A549 (cell line): ENCODE data around the gene NRG4. TPM values are rescaled to one million over a fixed set of nuclear protein-coding genes. Genes with fewer than 3 reads are reported as not detected.
A peak's percentile ranks its signal among the peaks of the same experiment; 100 is the strongest.

ENCODE experiments used
- ATAC-seq, 2 experiments: fragments of 200-7000 bp in 1 of 2; fragments of >200 bp in 1 of 2; cut with Nextera tagmentation in 1 of 2; cut with Tn5 transposase in 1 of 2; 3 replicates each; pipeline versions ENCODE4 v1.8.0 to v1.9.1; 2018 to 2020; ENCODE audit warnings: mild to moderate bottlenecking in 1 of 2, moderate library complexity in 1 of 2
- CTCF ChIA-PET: fragments of 300-600 bp; sonication (Branson Sonifier 250); formaldehyde crosslinking; extraction: SDS; loops from one replicate; lab custom pipeline; 2021; ENCODE audit warnings: antibody characterized with exemption, inconsistent platforms; lab: Yijun Ruan, JAX
- POLR2A ChIA-PET: fragments of 350-600 bp; formaldehyde crosslinking; extraction: SDS; loops from one replicate; lab custom pipeline; 2021; ENCODE audit warnings: antibody characterized with exemption, inconsistent platforms; lab: Yijun Ruan, JAX
- DNase-seq, 2 experiments: peaks; one replicate each; pipeline versions ENCODE4 v3.0.0 to v3.0.0-alpha.2; 2011 to 2016; ENCODE audit warnings: low read depth in 1 of 2, low spot score in 1 of 2
- FAIRE-seq: peaks from 2 replicates; lab custom pipeline; 2011; peaks lifted over from hg19 to GRCh38; lab: Jason Lieb, UNC
- H3K27ac ChIP-seq, 2 experiments: fragments of >200 bp; sonication (Bioruptor Twin); formaldehyde crosslinking; 3 replicates each; pipeline ENCODE4 v1.5.1; 2016 to 2017
- H3K4me1 ChIP-seq: fragments of >200 bp; sonication (Bioruptor Twin); formaldehyde crosslinking; 3 replicates; pipeline ENCODE4 v1.6.1; 2016
- H3K4me2 ChIP-seq: fragments of >200 bp; sonication (Bioruptor Twin); formaldehyde crosslinking; 3 replicates; pipeline ENCODE4 v1.6.1; 2016
- H3K4me3 ChIP-seq: fragments of >200 bp; sonication (Bioruptor Twin); formaldehyde crosslinking; 3 replicates; pipeline ENCODE4 v1.5.1; 2016
- H3K9me3 ChIP-seq: fragments of >200 bp; sonication (Bioruptor Twin); formaldehyde crosslinking; 3 replicates; pipeline ENCODE4 v1.6.1; 2016
- CBX2 ChIP-seq: fragments of 200-600 bp; sonication (generic); IDR thresholded peaks from 2 replicates; pipeline ENCODE4 v1.6.1; 2016; ENCODE audit warnings: low read depth, mild to moderate bottlenecking, borderline replicate concordance
- CHD2 ChIP-seq: fragments of 150-350 bp; IDR thresholded peaks from 2 replicates; pipeline ENCODE4 v1.6.1; 2014; ENCODE audit warnings: low read length; ENCODE audit not compliant: partially characterized antibody
- EHF ChIP-seq: fragments of 250-450 bp; sonication (Bioruptor Pico); IDR thresholded peaks from 2 replicates; pipeline ENCODE4 v1.5.0; 2020; ENCODE audit warnings: mild to moderate bottlenecking
- ELK1 ChIP-seq: fragments of 150-350 bp; IDR thresholded peaks from 2 replicates; pipeline ENCODE4 v1.6.1; 2014; ENCODE audit warnings: low read depth, mild to moderate bottlenecking, low read length
- ESRRA ChIP-seq: fragments of 150-350 bp; IDR thresholded peaks from 2 replicates; pipeline ENCODE4 v1.6.1; 2014; ENCODE audit warnings: mild to moderate bottlenecking, low read length, borderline replicate concordance
- FOSL2 ChIP-seq, 2 experiments: fragments of 450-650 bp in 1 of 2; fragments of >200 bp in 1 of 2; sonication (Bioruptor Twin) in 1 of 2; formaldehyde crosslinking; IDR thresholded peaks; 2 replicates each; pipeline versions ENCODE4 v1.5.0 to v1.6.1; 2016 to 2020; ENCODE audit warnings: mild to moderate bottlenecking in 1 of 2, moderate library complexity in 1 of 2
- GATA3 ChIP-seq: IDR thresholded peaks from 2 replicates; pipeline ENCODE4 v1.6.1; 2012; ENCODE audit warnings: borderline replicate concordance
- HDAC2 ChIP-seq: fragments of 200-600 bp; sonication (generic); IDR thresholded peaks from 2 replicates; pipeline ENCODE4 v1.6.1; 2016
- HES2 ChIP-seq: fragments of >200 bp; sonication (Bioruptor Twin); formaldehyde crosslinking; IDR thresholded peaks from 2 replicates; pipeline ENCODE4 v1.6.1; 2016
- JUNB ChIP-seq: fragments of >200 bp; sonication (Bioruptor Twin); formaldehyde crosslinking; IDR thresholded peaks from 2 replicates; pipeline ENCODE4 v1.6.1; 2016
- MAX ChIP-seq: IDR thresholded peaks from 2 replicates; pipeline ENCODE4 v1.6.1; 2012
- NFE2L2 ChIP-seq: fragments of 150-350 bp; conservative IDR thresholded peaks from 2 replicates; pipeline ENCODE4 v1.6.1; 2014; ENCODE audit warnings: low read length
- PHF8 ChIP-seq: fragments of 200-600 bp; sonication (generic); IDR thresholded peaks from 2 replicates; pipeline ENCODE4 v1.6.1; 2016; ENCODE audit warnings: low read depth, mild to moderate bottlenecking, antibody characterized with exemption, moderate library complexity, borderline replicate concordance
- POLR2A ChIP-seq: IDR thresholded peaks from 2 replicates; pipeline ENCODE4 v1.6.1; 2012; ENCODE audit warnings: mild to moderate bottlenecking, low read length
- RCOR1 ChIP-seq: fragments of 150-350 bp; IDR thresholded peaks from 2 replicates; pipeline ENCODE4 v1.6.1; 2014; ENCODE audit warnings: antibody characterized with exemption, low read length, low read depth
- REST ChIP-seq: fragments of 200-600 bp; sonication (generic); IDR thresholded peaks from 2 replicates; pipeline ENCODE4 v1.6.1; 2016; ENCODE audit warnings: antibody characterized with exemption, mild to moderate bottlenecking, moderate library complexity
- RNF2 ChIP-seq: fragments of 200-600 bp; sonication (generic); IDR thresholded peaks from 2 replicates; pipeline ENCODE4 v1.6.1; 2016; ENCODE audit warnings: low read depth, mild to moderate bottlenecking, antibody characterized with exemption, moderate library complexity, borderline replicate concordance
- USF2 ChIP-seq: fragments of 450-650 bp; IDR thresholded peaks from 2 replicates; pipeline ENCODE4 v1.6.1; 2014; ENCODE audit warnings: antibody characterized with exemption
- ZC3H11A ChIP-seq: fragments of 450-650 bp; IDR thresholded peaks from 2 replicates; pipeline ENCODE4 v1.6.1; 2014; ENCODE audit warnings: antibody characterized with exemption, mild to moderate bottlenecking
- WGBS: methylation state at CpG from one replicate; pipeline ENCODE4 v1.1.6; 2017; ENCODE audit errors: missing lambda C conversion rate; 5-methylcytosine and 5-hydroxymethylcytosine counted together
- polyA plus RNA-seq, 4 experiments: library from polyadenylated mRNA; depleted of rRNA in 3 of 4; stranded (reverse); fragments of >200 nt; fragmentation: RNase III in 1 of 4; extraction: RNeasy Plus Mini Kit Qiagen cat#74134 plus additional on column Dnase treatment in 1 of 4; gene quantifications; 2 replicates in 3 of 4; 3 replicates in 1 of 4; pipeline ENCODE4 v1.2.3, GENCODE V29; 2011 to 2017

Gene NRG4
- polyA plus RNA-seq, 2 of the 4 experiments (the other 2 are of a cell fraction) = 0.56 to 9.2 TPM

- no peak overlapping the region for H3K27ac ChIP-seq
- ATAC-seq (peak; percentile 18 to 25; a peak in 4 of 6 replicates), FAIRE-seq (no peak), DNase-seq (no peak)
- no peak overlapping the region for H3K4me3 ChIP-seq
- H3K4me2 ChIP-seq = no peak overlapping the region
- POLR2A ChIA-PET = no interaction called here
- WGBS = 79% methylated on average over 1 of the region's 1 CpG
- 0 out of 3 replicates have a peak, but pooled peaks cover 4% of the 10 kb centered on the region for H3K4me1 ChIP-seq
- TF ChIP-seq JUNB (no peak), HDAC2 (no peak), ELK1 (no peak), PHF8 (no peak), RNF2 (no peak), USF2 (no peak), NFE2L2 (no peak), REST (no peak), ESRRA (no peak)
- no peaks in the 10 kb centered on the region for H3K9me3 ChIP-seq
- CTCF ChIA-PET = interaction anchor here (1.3 kb wide), 1 partner anchor 11 kb away, joined by 4 read pairs; no protein-coding TSS in a partner anchor
Observed at GRCh38 chr15:75943713-75944215, 68.5 kb downstream of the NRG4 start.

GRCh38 chr15:75943246-75943645, 69.0 kb downstream of the NRG4 start:
- FAIRE-seq (no peak), ATAC-seq (peak in 1 of 2 experiments; percentile 25; a peak in 1 of 6 replicates)
- H3K9me3 ChIP-seq = no peaks in the 10 kb centered on the region
- WGBS = 70% methylated on average over 5 of the region's 5 CpGs
- H3K4me1 ChIP-seq = 0 out of 3 replicates have a peak, but pooled peaks cover 4% of the 10 kb centered on the region
- ChIA-PET CTCF (interaction anchor here (1.2 kb wide), 1 partner anchor 15 kb away, joined by 3 read pairs; no protein-coding TSS in a partner anchor), POLR2A (no interaction called here)
- TF ChIP-seq FOSL2 (IDR thresholded peaks at IDR 0.05) (no peak), FOSL2 (CRISPR knock-in tag; IDR thresholded peaks at IDR 0.05) (no peak), POLR2A (no peak), ZC3H11A (no peak)
- TF ChIP-seq, all 56 proteins: peak for 0
- no peak overlapping the region for H3K27ac ChIP-seq
- no peak for DNase-seq
- H3K4me3 ChIP-seq = no peak overlapping the region
- H3K4me2 ChIP-seq = no peak overlapping the region

GRCh38 chr15:75942464-75942863, 69.8 kb downstream of the NRG4 start:
- Histone ChIP-seq H3K27ac (no peak overlapping the region), H3K4me2 (no peak overlapping the region), H3K4me3 (no peak overlapping the region), H3K9me3 (no peaks in the 10 kb centered on the region), H3K4me1 (0 out of 3 replicates have a peak, but pooled peaks cover 4% of the 10 kb centered on the region)
- DNase-seq = no peak
- TF ChIP-seq FOSL2 (IDR thresholded peaks at IDR 0.05) (no peak), FOSL2 (CRISPR knock-in tag; IDR thresholded peaks at IDR 0.05) (no peak), CBX2 (no peak), CHD2 (no peak), JUNB (no peak), ZC3H11A (no peak), PHF8 (no peak), RCOR1 (no peak), GATA3 (no peak), HES2 (no peak), EHF (CRISPR knock-in tag) (no peak), MAX (no peak)
- ChIA-PET POLR2A (no interaction called here), CTCF (interaction anchor here (1.2 to 1.3 kb wide), 2 partner anchors 9 to 14 kb away, joined by 3 to 4 read pairs; no protein-coding TSS in a partner anchor)
- ATAC-seq = peak in 1 of 2 experiments; percentile 52; a peak in 2 of 6 replicates
- WGBS = 89% methylated on average over 3 of the region's 3 CpGs
- peak; percentile 54 for FAIRE-seq
